CD4-positive, alpha-beta T cell treated with Interleukin-21 for 1 hour (primary cell): ENCODE results near the gene CACNA2D2.

Source experiments
- DNase-seq: peaks from one replicate; pipeline ENCODE4 v3.0.0-alpha.2; 2020

Gene CACNA2D2

GRCh38 chr3:50359760-50360110, 143.7 kb downstream of the CACNA2D2 start:
- DNase-seq: no peak

- peak; percentile 99 for DNase-seq
Observed at GRCh38 chr3:50358911-50359759, 144.3 kb downstream of the CACNA2D2 start, which contains the start of gene TMEM115. TSS of gene TMEM115 (minus strand) at chr3:50359521. CDS start at chr3:50359063, 458 bp downstream.

- no peak for DNase-seq
Observed at GRCh38 chr3:50358355-50358910, 145.0 kb downstream of the CACNA2D2 start.

- no peak for DNase-seq
Observed at GRCh38 chr3:50357481-50357880, 146.0 kb downstream of the CACNA2D2 start.

- no peak for DNase-seq
Observed at GRCh38 chr3:50356553-50356952, 146.9 kb downstream of the CACNA2D2 start.

- no peak for DNase-seq
Observed at GRCh38 chr3:50355829-50356552, 147.4 kb downstream of the CACNA2D2 start.

GRCh38 chr3:50354850-50355249, 148.6 kb downstream of the CACNA2D2 start:
- no peak for DNase-seq

GRCh38 chr3:50354186-50354764, 149.2 kb downstream of the CACNA2D2 start:
- no peak for DNase-seq

GRCh38 chr3:50353245-50354004, 150.0 kb downstream of the CACNA2D2 start:
- no peak for DNase-seq

- no peak for DNase-seq
Observed at GRCh38 chr3:50352781-50353180, 150.7 kb downstream of the CACNA2D2 start.

GRCh38 chr3:50351323-50351697, 152.1 kb downstream of the CACNA2D2 start:
- no peak for DNase-seq

GRCh38 chr3:50350527-50351322, 152.7 kb downstream of the CACNA2D2 start, which contains the start of the genes CYB561D2 and NPRL2:
TSS of gene CYB561D2 (plus strand) at chr3:50350862. CDS start at chr3:50351434, 572 bp downstream.
TSS of gene NPRL2 (minus strand) at chr3:50350775. CDS start at chr3:50350652, 123 bp downstream.
- peak; percentile 99 for DNase-seq

GRCh38 chr3:50350213-50350526, 153.3 kb downstream of the CACNA2D2 start:
- DNase-seq: no peak

GRCh38 chr3:50347187-50347813, 156.1 kb downstream of the CACNA2D2 start:
- DNase-seq: peak; percentile 87

GRCh38 chr3:50345586-50346234, 157.7 kb downstream of the CACNA2D2 start, which contains the start of gene ZMYND10:
TSS of gene ZMYND10 (minus strand) at chr3:50345732. CDS start at chr3:50345579, 153 bp downstream.
- peak; percentile 80 for DNase-seq

- no peak for DNase-seq
Observed at GRCh38 chr3:50345008-50345407, 158.4 kb downstream of the CACNA2D2 start.

GRCh38 chr3:50342813-50343633, 160.4 kb downstream of the CACNA2D2 start:
- DNase-seq: no peak

- no peak for DNase-seq
Observed at GRCh38 chr3:50341996-50342650, 161.3 kb downstream of the CACNA2D2 start.

GRCh38 chr3:50341537-50341936, 161.9 kb downstream of the CACNA2D2 start:
- DNase-seq: no peak
